ENCODE results near the gene IFIT2.
"Not testable (repeated sequence)": the region's sequence is repeated elsewhere in the genome, so short reads cannot be mapped to it uniquely, and the experiment has no call there.

- TF ChIP-seq POLR2A, CTCF (IDR thresholded peaks at IDR 0.05): not testable (repeated sequence)
These were observed 29.8 kb downstream of the IFIT2 start for GRCh38 chr10:89331487-89332122.

Measured in breast epithelium (tissue), 3 donors.